Right lobe of liver (tissue), 6 donors: Measurements from ENCODE around the gene ITLN1. TPM values are rescaled to one million over a fixed set of nuclear protein-coding genes. Genes with fewer than 3 reads are reported as not detected.
"Not testable (repeated sequence)": the region's sequence is repeated elsewhere in the genome, so short reads cannot be mapped to it uniquely, and the experiment has no call there.

Source experiments
- ATAC-seq, 4 donors: fragments of 200-7000 bp; cut with Tn5 transposase; one replicate each; pipeline ENCODE4 v1.9.1; 2020; ENCODE audit warnings: mild to moderate bottlenecking in 4 of 4, moderate library complexity in 4 of 4
- DNase-seq, 3 donors: peaks; one replicate each; pipeline ENCODE4 v3.0.0-alpha.2; 2020
- H3K27ac ChIP-seq, 3 donors: fragments of 200-600 bp; one replicate each; pipeline ENCODE4 v1.8.0; 2022
- H3K27me3 ChIP-seq, 2 donors: fragments of 200-600 bp; one replicate each; pipeline ENCODE4 v1.8.0; 2022
- H3K36me3 ChIP-seq, 4 donors: fragments of 200-600 bp; sonication (generic) in 1 of 4; one replicate each; pipeline versions ENCODE4 v1.5.1 to v1.8.0; 2017 to 2022; ENCODE audit warnings: control low read depth in 1 of 4
- H3K4me1 ChIP-seq, 4 donors: fragments of 200-600 bp; sonication (generic) in 1 of 4; one replicate each; pipeline versions ENCODE4 v1.5.1 to v1.8.0; 2017 to 2022; ENCODE audit warnings: control low read depth in 1 of 4
- H3K4me3 ChIP-seq, 3 donors: fragments of 200-600 bp; one replicate each; pipeline ENCODE4 v1.8.0; 2022
- H3K9me3 ChIP-seq, 4 donors: fragments of 200-600 bp; sonication (generic) in 1 of 4; one replicate each; pipeline versions ENCODE4 v1.5.1 to v1.8.0; 2017 to 2022; ENCODE audit warnings: control low read depth in 1 of 4
- CTCF ChIP-seq, 4 donors: fragments of 200-600 bp in 3 of 4; fragments of 450-650 bp in 1 of 4; IDR thresholded peaks; one replicate each; pipeline versions ENCODE4 v1.5.1 to v1.8.0; 2016 to 2022; ENCODE audit warnings: antibody characterized with exemption in 4 of 4, mild to moderate bottlenecking in 2 of 4
- POLR2A ChIP-seq: fragments of 450-650 bp; IDR thresholded peaks from one replicate; pipeline ENCODE4 v1.6.1; 2017; ENCODE audit warnings: antibody characterized with exemption, mild to moderate bottlenecking
- WGBS: methylation state at CpG from one replicate; pipeline ENCODE4 v1.1.6; 2018; ENCODE audit warnings: low coverage, low lambda C conversion rate; ENCODE audit not compliant: insufficient coverage; ENCODE audit errors: missing lambda C conversion rate; 5-methylcytosine and 5-hydroxymethylcytosine counted together
- intact Hi-C, 2 donors: fragments of 100-400 bp; cut with DNase I; formaldehyde crosslinking; loops; one replicate each; pipeline versions ENCODE4 v1.11.2 to v1.14.1; 2022
- total RNA-seq, 6 experiments: library from RNA; depleted of rRNA in 2 of 6; stranded (reverse); fragments of >200 nt in 2 of 6; fragmentation: NEBNext Ultra II Directional in 3 of 6; extraction: Animal tissue kit (Norgen Biotek cat#: 25700) in 3 of 6; gene quantifications; one replicate each; pipeline versions ENCODE4 v1.1.0 to v1.2.4, GENCODE V29; 2016 to 2023
- donor health status: DM: no; HTN: yes; CAD: no.
- donor health status: DM: no; HTN: no; CAD: no.
- donor health status: DM: no; HTN: no; CAD: no.
- donor health status: DM: no; HTN: yes; CAD: no.
- donor health status: DM: no; HTN: yes; CAD: no.

ITLN1 gene
- total RNA-seq, 6 experiments from 2014 or later = 0.90 to 5.1 (median 2.4) TPM; not detected in 1

DNA sequence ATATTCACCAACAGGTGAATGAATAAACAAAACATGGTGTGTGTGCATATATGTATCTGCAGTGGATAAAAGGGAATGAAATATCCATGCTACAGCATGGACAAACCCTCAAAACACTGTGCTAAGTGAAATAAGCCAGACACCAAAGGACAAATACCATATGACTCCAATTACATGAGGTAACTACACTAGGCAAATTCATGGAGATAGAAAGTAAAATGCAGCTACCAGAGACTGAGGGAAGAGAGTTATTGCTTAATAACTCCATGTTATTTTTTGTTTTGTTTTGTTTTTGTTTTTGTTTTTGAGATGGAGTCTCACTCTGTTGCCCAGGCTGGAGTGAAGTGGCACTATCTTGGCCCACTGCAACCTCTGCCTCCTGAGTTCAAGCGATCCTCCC lies 2.4 kb downstream of the ITLN1 start:
- Histone ChIP-seq H3K27ac (no peak overlapping the region), H3K36me3 (no peaks in the 10 kb centered on the region), H3K9me3 (no peaks in the 10 kb centered on the region), H3K27me3 (no peaks in the 10 kb centered on the region), H3K4me1 (peaks cover 0 to 10% (median 0%) of the 10 kb centered on the region in 4 donors), H3K4me3 (no peak overlapping the region)
- no peak for DNase-seq
- intact Hi-C loops = no loop called here
- no peak for TF ChIP-seq CTCF (IDR thresholded peaks at IDR 0.05)
- TF ChIP-seq POLR2A = no peak
- WGBS = no CpG with 5 or more reads among the region's 1 CpG
- no peak for ATAC-seq

GRCh38 chr1:160881264-160881663 lies 3.7 kb downstream of the ITLN1 start:
- peak in 3 of 4 donors; percentile 27 to 38 (median 32) for ATAC-seq
- H3K27me3 ChIP-seq, H3K36me3 ChIP-seq, H3K27ac ChIP-seq, H3K4me1 ChIP-seq, intact Hi-C loops, H3K4me3 ChIP-seq, H3K9me3 ChIP-seq, DNase-seq: not testable (repeated sequence)
- 79% methylated on average over 5 of the region's 7 CpGs for WGBS

DNA sequence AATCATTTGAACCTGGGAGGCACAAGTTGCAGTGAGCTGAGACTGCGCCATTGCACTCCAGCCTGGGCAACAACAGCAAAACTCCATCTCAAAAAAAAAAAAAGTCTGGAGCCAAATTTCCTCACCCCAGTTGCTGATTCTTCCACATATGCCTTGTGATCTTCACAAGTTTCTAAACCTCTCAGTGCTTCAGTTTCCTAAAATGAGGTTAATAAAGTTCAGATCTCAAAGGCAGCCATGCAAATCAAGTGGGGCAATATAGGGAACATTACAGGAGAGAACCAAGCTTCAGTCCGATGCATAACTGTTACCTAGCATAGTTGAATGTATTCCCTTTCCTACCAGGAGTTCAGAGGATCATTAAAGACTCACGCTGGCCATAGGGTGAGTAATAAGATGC lies 4.8 kb downstream of the ITLN1 start:
- Histone ChIP-seq H3K36me3 (no peaks in the 10 kb centered on the region), H3K27me3 (no peaks in the 10 kb centered on the region), H3K27ac (peak overlapping the region in 1 of 3 donors; percentile 24), H3K9me3 (no peaks in the 10 kb centered on the region), H3K4me3 (no peak overlapping the region), H3K4me1 (peaks cover 0 to 10% (median 0%) of the 10 kb centered on the region in 4 donors)
- no peak for DNase-seq
- intact Hi-C loops = no loop called here
- WGBS = 66% methylated on average over 2 of the region's 3 CpGs
- ATAC-seq = peak in 2 of 4 donors; percentile 29 to 44
- no peak for TF ChIP-seq CTCF (IDR thresholded peaks at IDR 0.05)
- TF ChIP-seq POLR2A = no peak

DNA sequence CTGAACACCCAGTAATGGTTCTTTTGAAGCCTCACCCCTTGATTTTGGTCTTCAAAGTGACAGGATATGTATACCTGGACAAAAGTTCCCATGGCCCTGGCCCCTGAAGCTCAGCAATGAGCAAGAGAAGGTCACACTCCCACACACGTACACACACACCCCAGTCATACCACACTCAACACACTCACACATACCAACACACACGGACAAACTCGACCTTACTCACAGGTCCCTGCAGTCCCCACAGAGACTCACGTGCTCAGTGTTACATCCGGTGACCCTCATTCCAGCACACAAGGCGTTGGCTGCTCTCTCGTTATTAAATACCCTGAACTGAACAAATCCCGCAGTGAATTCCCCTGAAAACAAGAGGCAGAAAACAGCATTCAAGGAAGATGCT lies 5.9 kb downstream of the ITLN1 start:
- H3K4me3 ChIP-seq = no peak overlapping the region
- peaks cover 0 to 4% (median 0%) of the 10 kb centered on the region in 4 donors for H3K4me1 ChIP-seq
- no peaks in the 10 kb centered on the region for H3K36me3 ChIP-seq
- H3K27ac ChIP-seq = no peak overlapping the region
- H3K9me3 ChIP-seq = no peaks in the 10 kb centered on the region
- intact Hi-C loops = no loop called here
- no peak for TF ChIP-seq CTCF (IDR thresholded peaks at IDR 0.05)
- TF ChIP-seq POLR2A = no peak
- no peaks in the 10 kb centered on the region for H3K27me3 ChIP-seq
- DNase-seq (no peak), ATAC-seq (peak in 1 of 4 donors; percentile 17)
- WGBS = 67% methylated on average over 5 of the region's 8 CpGs

- peak in 3 of 4 donors; percentile 36 to 47 (median 45) for ATAC-seq
Measured at GRCh38 chr1:160877221-160877620, 7.8 kb downstream of the ITLN1 start.

More at GRCh38 chr1:160877221-160877620, 7.8 kb downstream of the ITLN1 start:
- H3K27me3 ChIP-seq = no peaks in the 10 kb centered on the region
- H3K27ac ChIP-seq = no peak overlapping the region
- no peak for DNase-seq
- no peak overlapping the region for H3K4me3 ChIP-seq
- TF ChIP-seq CTCF (IDR thresholded peaks at IDR 0.05) (peak in 3 of 4 donors; percentile 18 to 38 (median 28)), POLR2A (no peak)
- no peaks in the 10 kb centered on the region for H3K9me3 ChIP-seq
- no peaks in the 10 kb centered on the region for H3K36me3 ChIP-seq
- intact Hi-C loops = no loop called here
- H3K4me1 ChIP-seq = no peaks in the 10 kb centered on the region
